ENCODE results near the gene ZNF653. TPM values are rescaled to one million over a fixed set of nuclear protein-coding genes. Genes with fewer than 3 reads are reported as not detected.

Gene ZNF653
- total RNA-seq (ENCODE audit: insufficient read depth, low replicate concordance): 14.7 TPM

- peak; percentile 97 for DNase-seq (ENCODE audit: low spot score)
Measured at GRCh38 chr19:11505504-11506100, at the start of gene ZNF653. ZNF653 (minus strand) TSS chr19:11505839; CDS start chr19:11505786, 53 bp downstream.

- DNase-seq (ENCODE audit: low spot score): no peak
Measured at GRCh38 chr19:11555246-11555645, 49.6 kb upstream of the ZNF653 start.

- DNase-seq (ENCODE audit: low spot score): no peak
Measured at GRCh38 chr19:11554160-11554559, 48.5 kb upstream of the ZNF653 start.

- no peak for DNase-seq (ENCODE audit: low spot score)
Measured at GRCh38 chr19:11552666-11553372, 47.2 kb upstream of the ZNF653 start.

- DNase-seq (ENCODE audit: low spot score): peak; percentile 54
Measured at GRCh38 chr19:11551603-11552235, 46.1 kb upstream of the ZNF653 start.

GRCh38 chr19:11550265-11550664 is 44.6 kb upstream of the ZNF653 start:
- DNase-seq (ENCODE audit: low spot score): no peak

GRCh38 chr19:11549386-11549953 is 43.8 kb upstream of the ZNF653 start:
- DNase-seq (ENCODE audit: low spot score): no peak

- DNase-seq (ENCODE audit: low spot score): no peak
Measured at GRCh38 chr19:11547929-11548700, 42.5 kb upstream of the ZNF653 start.

GRCh38 chr19:11541238-11541637 is 35.6 kb upstream of the ZNF653 start:
- no peak for DNase-seq (ENCODE audit: low spot score)

- no peak for DNase-seq (ENCODE audit: low spot score)
Measured at GRCh38 chr19:11540645-11541044, 35.0 kb upstream of the ZNF653 start.

- DNase-seq (ENCODE audit: low spot score): peak; percentile 71
Measured at GRCh38 chr19:11539495-11540365, 34.1 kb upstream of the ZNF653 start.

- DNase-seq (ENCODE audit: low spot score): peak; percentile 92
Measured at GRCh38 chr19:11538232-11539036, 32.8 kb upstream of the ZNF653 start, which contains the start of gene CNN1. CNN1 (plus strand) TSS chr19:11538851; CDS start chr19:11538928, 77 bp downstream.

GRCh38 chr19:11535792-11536595 is 30.4 kb upstream of the ZNF653 start:
- peak; percentile 86 for DNase-seq (ENCODE audit: low spot score)

GRCh38 chr19:11534948-11535347 is 29.3 kb upstream of the ZNF653 start:
- DNase-seq (ENCODE audit: low spot score): peak; percentile 34

GRCh38 chr19:11534538-11534937 is 28.9 kb upstream of the ZNF653 start:
- DNase-seq (ENCODE audit: low spot score): no peak

- DNase-seq (ENCODE audit: low spot score): peak; percentile 90
Measured at GRCh38 chr19:11530432-11530831, 24.8 kb upstream of the ZNF653 start.

- peak; percentile 99 for DNase-seq (ENCODE audit: low spot score)
Measured at GRCh38 chr19:11528551-11529341, 23.1 kb upstream of the ZNF653 start, which contains the start of gene ECSIT. ECSIT (minus strand) TSS chr19:11529134; CDS start chr19:11519170, 9,964 bp downstream.

GRCh38 chr19:11519138-11519537 is 13.5 kb upstream of the ZNF653 start:
- DNase-seq (ENCODE audit: low spot score): no peak
